ENCODE data around the gene SART1. TPM values are rescaled to one million over a fixed set of nuclear protein-coding genes. Genes with fewer than 3 reads are reported as not detected.

Gene SART1
- total RNA-seq, 1 experiment from 2014 or later: 74.6 TPM

GRCh38 chr11:65977621-65978390 lies 16.3 kb downstream of the SART1 start:
- H3K4me2 ChIP-seq: no peak overlapping the region
- no peak overlapping the region for H3K27ac ChIP-seq
- H3K4me1 ChIP-seq (replicated peaks; ENCODE audit: insufficient read depth): no peaks in the 10 kb centered on the region
- H3F3A ChIP-seq (ENCODE audit: insufficient read depth, low read depth): peaks cover 32% of the 10 kb centered on the region
- no peaks in the 10 kb centered on the region for H3K9me3 ChIP-seq (ENCODE audit: insufficient read depth, low read depth)
- H3K4me3 ChIP-seq: no peak overlapping the region
- no peaks in the 10 kb centered on the region for H3K79me2 ChIP-seq (ENCODE audit: low read depth)
- ChIA-PET CTCF (no interaction called here), POLR2A (ENCODE audit: unreplicated experiment) (no interaction called here)
- intact Hi-C loops (cut with micrococcal nuclease; ENCODE audit: unreplicated experiment): no loop called here
- H3K36me3 ChIP-seq (ENCODE audit: low read depth): peaks cover 20% of the 10 kb centered on the region
- H4K20me1 ChIP-seq (ENCODE audit: insufficient read depth): peaks cover 16% of the 10 kb centered on the region; the same call in 1 of the 2 replicates
- H3K9me2 ChIP-seq (ENCODE audit: insufficient read depth): no peaks in the 10 kb centered on the region
- no peak for DNase-seq
- BruUV-seq (replicated peaks): no TSS peak
- no peaks in the 10 kb centered on the region for H3K27me3 ChIP-seq (ENCODE audit: insufficient read depth, low read depth)
- no peak for TF ChIP-seq EZH2 (IDR thresholded peaks at IDR 0.05; ENCODE audit: low read depth)
- no peak for TF ChIP-seq CTCF (conservative IDR thresholded peaks at IDR 0.05)
- H2AFZ ChIP-seq: no peak overlapping the region

- H3F3A ChIP-seq (ENCODE audit: insufficient read depth, low read depth): peaks cover 30% of the 10 kb centered on the region; the same call in 1 of the 2 replicates
- H3K4me1 ChIP-seq (replicated peaks; ENCODE audit: insufficient read depth): no peaks in the 10 kb centered on the region
- no peaks in the 10 kb centered on the region for H3K79me2 ChIP-seq (ENCODE audit: low read depth)
- H2AFZ ChIP-seq: no peak overlapping the region
- H3K27me3 ChIP-seq (ENCODE audit: insufficient read depth, low read depth): no peaks in the 10 kb centered on the region
- DNase-seq: no peak
- CTCF ChIA-PET: interaction anchor here (0.6 kb wide), 1 partner anchor 267 kb away, joined by 10 read pairs; no protein-coding TSS in a partner anchor
- H3K9me3 ChIP-seq (ENCODE audit: insufficient read depth, low read depth): no peaks in the 10 kb centered on the region
- H3K4me2 ChIP-seq: no peak overlapping the region
- H4K20me1 ChIP-seq (ENCODE audit: insufficient read depth): peaks cover 14% of the 10 kb centered on the region; the same call in 1 of the 2 replicates
- no peak overlapping the region for H3K27ac ChIP-seq
- H3K36me3 ChIP-seq (ENCODE audit: low read depth): peaks cover 13% of the 10 kb centered on the region
- no peaks in the 10 kb centered on the region for H3K9me2 ChIP-seq (ENCODE audit: insufficient read depth)
- TF ChIP-seq CTCF (conservative IDR thresholded peaks at IDR 0.05) (no peak), EZH2 (IDR thresholded peaks at IDR 0.05; ENCODE audit: low read depth) (no peak)
- intact Hi-C loops (cut with micrococcal nuclease; ENCODE audit: unreplicated experiment): no loop called here
- POLR2A ChIA-PET (ENCODE audit: unreplicated experiment): interaction anchor here (0.6 to 0.7 kb wide), 3 partner anchors 56 to 120 kb away, joined by 3 to 8 read pairs (median 4); no protein-coding TSS in a partner anchor
- H3K4me3 ChIP-seq: no peak overlapping the region
- no TSS peak for BruUV-seq (replicated peaks)
Measured at GRCh38 chr11:65978391-65979238, 17.1 kb downstream of the SART1 start.

DNA sequence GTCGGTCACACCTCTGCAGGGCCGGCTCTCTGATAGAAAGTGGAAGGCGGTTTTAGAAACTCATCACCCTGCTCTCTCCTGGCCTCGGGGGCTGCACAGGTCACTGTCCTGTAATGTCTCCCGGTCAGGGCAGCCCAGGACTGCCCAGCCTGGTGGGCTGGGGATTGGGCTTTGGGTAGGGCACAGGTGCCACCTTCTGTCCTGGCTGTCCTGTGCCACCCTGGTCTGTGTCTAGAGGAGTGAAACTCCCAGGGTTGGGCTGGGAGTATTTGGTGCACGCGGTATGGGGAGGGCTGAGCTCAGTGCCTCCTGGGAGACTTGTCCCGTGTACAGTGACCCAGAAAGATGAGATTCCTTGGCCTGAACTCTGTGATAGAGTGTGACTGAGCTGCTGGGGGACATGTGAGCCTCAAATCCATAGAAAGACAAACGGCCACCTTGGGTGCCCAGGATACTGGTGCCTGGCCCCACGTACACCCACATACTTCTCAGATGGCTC lies 17.8 kb downstream of the SART1 start:
- intact Hi-C loops (cut with micrococcal nuclease; ENCODE audit: unreplicated experiment): no loop called here
- TF ChIP-seq CTCF (conservative IDR thresholded peaks at IDR 0.05): no peak
- TF ChIP-seq EZH2 (IDR thresholded peaks at IDR 0.05; ENCODE audit: low read depth): no peak
- no peak overlapping the region for H3K27ac ChIP-seq
- BruUV-seq (replicated peaks): no TSS peak
- H3K9me3 ChIP-seq (ENCODE audit: insufficient read depth, low read depth): no peaks in the 10 kb centered on the region
- ChIA-PET CTCF (interaction anchor here (0.6 kb wide), 1 partner anchor 268 kb away, joined by 10 read pairs; no protein-coding TSS in a partner anchor), POLR2A (ENCODE audit: unreplicated experiment) (interaction anchor here (0.6 to 0.7 kb wide), 3 partner anchors 56 to 121 kb away, joined by 3 to 8 read pairs (median 4); no protein-coding TSS in a partner anchor)
- H3K27me3 ChIP-seq (ENCODE audit: insufficient read depth, low read depth): no peaks in the 10 kb centered on the region
- peaks cover 28% of the 10 kb centered on the region; the same call in 1 of the 2 replicates for H3F3A ChIP-seq (ENCODE audit: insufficient read depth, low read depth)
- H3K4me2 ChIP-seq: no peak overlapping the region
- H2AFZ ChIP-seq: no peak overlapping the region
- peaks cover 10% of the 10 kb centered on the region; the same call in 1 of the 2 replicates for H3K36me3 ChIP-seq (ENCODE audit: low read depth)
- no peaks in the 10 kb centered on the region for H3K79me2 ChIP-seq (ENCODE audit: low read depth)
- no peak for DNase-seq
- H3K4me3 ChIP-seq: no peak overlapping the region
- H3K4me1 ChIP-seq (replicated peaks; ENCODE audit: insufficient read depth): no peaks in the 10 kb centered on the region
- H4K20me1 ChIP-seq (ENCODE audit: insufficient read depth): peaks cover 12% of the 10 kb centered on the region; the same call in 1 of the 2 replicates
- H3K9me2 ChIP-seq (ENCODE audit: insufficient read depth): no peaks in the 10 kb centered on the region

Data from PC-9 (cell line).